Mammary epithelial cell (primary cell): ENCODE data around the gene LPCAT1.

Source experiments
- CTCF ChIP-seq, 2 donors: IDR thresholded peaks in 1 of 2; conservative IDR thresholded peaks in 1 of 2; 2 replicates each; pipeline ENCODE4 v1.5.1; 2011 to 2012; ENCODE audit warnings: inconsistent platforms in 2 of 2, low read length in 2 of 2, mild to moderate bottlenecking in 2 of 2, control low read depth in 1 of 2, low read depth in 1 of 2; ENCODE audit not compliant: insufficient read depth in 1 of 2; ENCODE audit errors: extremely low read depth in 1 of 2
- EZH2 ChIP-seq: IDR thresholded peaks from 2 replicates; pipeline ENCODE4 v1.6.1; 2012; ENCODE audit warnings: low read length, inconsistent platforms, borderline replicate concordance

GRCh38 chr5:1438871-1439270, 84.9 kb downstream of the LPCAT1 start:
- TF ChIP-seq CTCF (conservative IDR thresholded peaks at IDR 0.05 in 1 of 2, IDR thresholded peaks at IDR 0.05 in 1 of 2; ENCODE audit: extremely low read depth in 1 of 2, insufficient read depth in 1 of 2, low read depth in 1 of 2, low read length in 2 of 2) (no peak), EZH2 (no peak)
